Measurements from ENCODE around the gene C1QL2. TPM values are rescaled to one million over a fixed set of nuclear protein-coding genes. Genes with fewer than 3 reads are reported as not detected.

The C1QL2 gene
- total RNA-seq (2014; rRNA removed; shearing (Covaris generic); ENCODE audit: low replicate concordance): not detected in 2 replicates

GRCh38 chr2:119158563-119159347, at the start of gene C1QL2:
C1QL2 (minus strand) TSS chr2:119158751; CDS start chr2:119158269, 482 bp downstream.
- no peaks in the 10 kb centered on the region for H3K9me3 ChIP-seq (ENCODE audit: low read length)
- H4K20me1 ChIP-seq (ENCODE audit: insufficient read depth, low read depth, low read length): no peaks in the 10 kb centered on the region
- no peak within 1 kb of the TSS for H3K27ac ChIP-seq (ENCODE audit: low read length)
- no peak within 1 kb of the TSS for H2AFZ ChIP-seq (ENCODE audit: low read length)
- no peaks in the 10 kb centered on the region for H3K4me1 ChIP-seq (ENCODE audit: low read length)
- no peaks in the 10 kb centered on the region for H3K9me2 ChIP-seq (replicated peaks; ENCODE audit: insufficient read depth, low read length)
- no peaks in the 10 kb centered on the region for H3K27me3 ChIP-seq (ENCODE audit: low read length)
- no peak within 1 kb of the TSS for H3K4me3 ChIP-seq (ENCODE audit: low read length)
- no peaks in the 10 kb centered on the region for H3K79me2 ChIP-seq (ENCODE audit: low read length)
- H3K9ac ChIP-seq (ENCODE audit: low read length): no peak within 1 kb of the TSS
- H3K36me3 ChIP-seq (ENCODE audit: insufficient read depth, low read length): no peaks in the 10 kb centered on the region
- H3K4me2 ChIP-seq (ENCODE audit: low read depth, low read length, poor library complexity, severe bottlenecking): no peak within 1 kb of the TSS
- no peak for DNase-seq

- Histone ChIP-seq H3K27ac (ENCODE audit: low read length) (no peak overlapping the region), H3K36me3 (ENCODE audit: insufficient read depth, low read length) (no peaks in the 10 kb centered on the region), H4K20me1 (ENCODE audit: insufficient read depth, low read depth, low read length) (no peaks in the 10 kb centered on the region), H3K4me2 (ENCODE audit: low read depth, low read length, poor library complexity, severe bottlenecking) (no peak overlapping the region), H3K79me2 (ENCODE audit: low read length) (no peaks in the 10 kb centered on the region), H3K9me3 (ENCODE audit: low read length) (no peaks in the 10 kb centered on the region), H3K4me3 (ENCODE audit: low read length) (no peak overlapping the region), H3K9me2 (replicated peaks; ENCODE audit: insufficient read depth, low read length) (no peaks in the 10 kb centered on the region), H3K4me1 (ENCODE audit: low read length) (peaks cover 13% of the 10 kb centered on the region), H2AFZ (ENCODE audit: low read length) (no peak overlapping the region), H3K27me3 (ENCODE audit: low read length) (no peaks in the 10 kb centered on the region), H3K9ac (ENCODE audit: low read length) (no peak overlapping the region)
- no peak for DNase-seq
These were observed 48.9 kb upstream of the C1QL2 start for GRCh38 chr2:119207447-119207846.

- peaks cover 14% of the 10 kb centered on the region for H3K4me1 ChIP-seq (ENCODE audit: low read length)
- no peak overlapping the region for H3K27ac ChIP-seq (ENCODE audit: low read length)
- H3K4me3 ChIP-seq (ENCODE audit: low read length): no peak overlapping the region
- no peaks in the 10 kb centered on the region for H3K27me3 ChIP-seq (ENCODE audit: low read length)
- H2AFZ ChIP-seq (ENCODE audit: low read length): no peak overlapping the region
- H3K4me2 ChIP-seq (ENCODE audit: low read depth, low read length, poor library complexity, severe bottlenecking): no peak overlapping the region
- H3K9me2 ChIP-seq (replicated peaks; ENCODE audit: insufficient read depth, low read length): no peaks in the 10 kb centered on the region
- H4K20me1 ChIP-seq (ENCODE audit: insufficient read depth, low read depth, low read length): no peaks in the 10 kb centered on the region
- H3K79me2 ChIP-seq (ENCODE audit: low read length): no peaks in the 10 kb centered on the region
- no peaks in the 10 kb centered on the region for H3K9me3 ChIP-seq (ENCODE audit: low read length)
- DNase-seq: no peak
- no peaks in the 10 kb centered on the region for H3K36me3 ChIP-seq (ENCODE audit: insufficient read depth, low read length)
- H3K9ac ChIP-seq (ENCODE audit: low read length): no peak overlapping the region
These were observed 47.6 kb upstream of the C1QL2 start for GRCh38 chr2:119206201-119206600.

DNA sequence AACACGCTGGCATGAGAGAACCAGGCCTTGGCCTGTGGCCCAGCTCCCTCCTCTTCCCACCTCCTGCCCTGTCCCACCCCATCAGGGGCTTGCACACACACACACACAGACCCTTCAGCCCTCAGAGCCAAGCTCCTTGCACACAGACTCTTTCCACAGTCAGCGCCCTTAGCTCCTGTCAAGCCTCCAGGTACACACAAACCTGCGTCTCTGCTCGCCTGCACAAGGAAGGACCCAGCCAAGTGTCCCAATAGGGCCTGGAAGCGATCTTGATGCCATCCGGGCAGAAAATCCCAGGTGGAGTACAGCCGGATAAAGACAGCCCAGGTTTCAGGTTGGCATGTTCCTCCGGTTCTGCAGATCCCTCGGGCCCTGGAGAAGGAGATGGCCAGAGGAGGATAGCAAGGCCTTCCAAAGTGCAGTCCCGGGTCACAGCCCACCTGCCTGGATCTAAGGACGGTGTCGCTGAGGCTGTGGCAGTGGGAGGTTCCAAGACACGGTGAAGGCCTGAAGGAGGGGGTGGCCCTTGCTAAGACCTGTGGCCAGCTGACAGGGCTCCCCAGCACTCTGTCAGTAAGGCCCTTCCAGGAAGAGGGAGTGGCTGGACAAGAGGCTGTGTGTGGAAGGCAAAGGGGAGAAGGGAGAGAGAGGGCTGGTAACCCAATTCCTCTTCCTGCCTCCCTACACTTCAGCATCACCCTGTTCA, 46.6 kb upstream of the C1QL2 start:
- no peak overlapping the region for H3K27ac ChIP-seq (ENCODE audit: low read length)
- H4K20me1 ChIP-seq (ENCODE audit: insufficient read depth, low read depth, low read length): no peaks in the 10 kb centered on the region; the same call in 1 of the 2 replicates
- no peaks in the 10 kb centered on the region for H3K36me3 ChIP-seq (ENCODE audit: insufficient read depth, low read length)
- no peak overlapping the region for H3K4me2 ChIP-seq (ENCODE audit: low read depth, low read length, poor library complexity, severe bottlenecking)
- DNase-seq: no peak
- no peak overlapping the region for H3K4me3 ChIP-seq (ENCODE audit: low read length)
- no peaks in the 10 kb centered on the region for H3K9me2 ChIP-seq (replicated peaks; ENCODE audit: insufficient read depth, low read length)
- H3K9ac ChIP-seq (ENCODE audit: low read length): no peak overlapping the region
- H2AFZ ChIP-seq (ENCODE audit: low read length): no peak overlapping the region
- no peaks in the 10 kb centered on the region for H3K27me3 ChIP-seq (ENCODE audit: low read length)
- H3K4me1 ChIP-seq (ENCODE audit: low read length): peaks cover 14% of the 10 kb centered on the region
- H3K79me2 ChIP-seq (ENCODE audit: low read length): no peaks in the 10 kb centered on the region
- no peaks in the 10 kb centered on the region for H3K9me3 ChIP-seq (ENCODE audit: low read length)

GRCh38 chr2:119204525-119204924, 46.0 kb upstream of the C1QL2 start:
- DNase-seq: no peak
- no peak overlapping the region for H3K27ac ChIP-seq (ENCODE audit: low read length)
- H3K9me3 ChIP-seq (ENCODE audit: low read length): no peaks in the 10 kb centered on the region
- no peak overlapping the region for H3K4me2 ChIP-seq (ENCODE audit: low read depth, low read length, poor library complexity, severe bottlenecking)
- no peaks in the 10 kb centered on the region for H3K79me2 ChIP-seq (ENCODE audit: low read length)
- no peak overlapping the region for H3K4me3 ChIP-seq (ENCODE audit: low read length)
- H3K27me3 ChIP-seq (ENCODE audit: low read length): no peaks in the 10 kb centered on the region
- no peaks in the 10 kb centered on the region for H3K9me2 ChIP-seq (replicated peaks; ENCODE audit: insufficient read depth, low read length)
- H4K20me1 ChIP-seq (ENCODE audit: insufficient read depth, low read depth, low read length): no peaks in the 10 kb centered on the region; the same call in 1 of the 2 replicates
- peaks cover 14% of the 10 kb centered on the region for H3K4me1 ChIP-seq (ENCODE audit: low read length)
- no peaks in the 10 kb centered on the region for H3K36me3 ChIP-seq (ENCODE audit: insufficient read depth, low read length)
- H2AFZ ChIP-seq (ENCODE audit: low read length): no peak overlapping the region
- no peak overlapping the region for H3K9ac ChIP-seq (ENCODE audit: low read length)

DNA sequence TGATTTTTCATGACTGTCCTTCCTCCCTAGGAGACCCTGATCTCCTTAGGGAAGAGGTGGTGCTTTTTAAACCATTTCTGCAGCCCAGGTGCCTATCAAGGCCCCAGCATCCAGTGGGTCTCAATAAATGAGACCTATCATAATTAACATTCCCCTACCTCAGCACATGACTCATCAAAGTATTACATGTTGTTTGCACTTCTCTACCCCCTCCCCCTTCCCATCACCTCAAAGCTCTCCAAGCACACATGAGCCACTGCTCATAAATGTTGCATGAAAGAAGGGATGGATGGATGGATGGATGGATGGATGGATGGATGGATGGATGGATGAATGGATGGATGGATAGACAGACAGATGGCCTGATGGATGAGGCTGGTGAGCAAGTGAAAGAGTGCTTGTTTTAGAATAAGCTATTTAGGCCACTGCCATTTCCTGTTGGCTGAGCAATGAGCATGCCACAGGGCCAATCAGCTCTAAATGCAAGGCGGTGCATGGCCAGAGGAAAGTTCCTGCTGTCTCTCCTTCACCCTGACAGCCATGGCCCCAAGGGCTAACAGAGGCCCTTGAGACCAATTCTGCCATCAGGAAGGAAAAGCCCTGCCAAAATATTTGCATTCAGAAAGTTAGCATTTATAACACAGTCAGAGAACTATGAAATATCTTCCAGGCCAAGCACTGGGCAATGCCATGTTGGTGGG, 44.2 kb upstream of the C1QL2 start:
- no peak overlapping the region for H3K9ac ChIP-seq (ENCODE audit: low read length)
- no peaks in the 10 kb centered on the region for H3K9me3 ChIP-seq (ENCODE audit: low read length)
- no peak overlapping the region for H2AFZ ChIP-seq (ENCODE audit: low read length)
- no peaks in the 10 kb centered on the region for H3K9me2 ChIP-seq (replicated peaks; ENCODE audit: insufficient read depth, low read length)
- H3K27me3 ChIP-seq (ENCODE audit: low read length): no peaks in the 10 kb centered on the region
- H3K27ac ChIP-seq (ENCODE audit: low read length): no peak overlapping the region
- no peak overlapping the region for H3K4me3 ChIP-seq (ENCODE audit: low read length)
- peaks cover 14% of the 10 kb centered on the region for H3K4me1 ChIP-seq (ENCODE audit: low read length)
- H3K36me3 ChIP-seq (ENCODE audit: insufficient read depth, low read length): no peaks in the 10 kb centered on the region
- no peaks in the 10 kb centered on the region for H3K79me2 ChIP-seq (ENCODE audit: low read length)
- no peaks in the 10 kb centered on the region; the same call in 1 of the 2 replicates for H4K20me1 ChIP-seq (ENCODE audit: insufficient read depth, low read depth, low read length)
- H3K4me2 ChIP-seq (ENCODE audit: low read depth, low read length, poor library complexity, severe bottlenecking): no peak overlapping the region
- peak; percentile 65 for DNase-seq

GRCh38 chr2:119201815-119202214, 43.3 kb upstream of the C1QL2 start:
- H3K36me3 ChIP-seq (ENCODE audit: insufficient read depth, low read length): no peaks in the 10 kb centered on the region
- H4K20me1 ChIP-seq (ENCODE audit: insufficient read depth, low read depth, low read length): no peaks in the 10 kb centered on the region; the same call in 1 of the 2 replicates
- no peak for DNase-seq
- no peak overlapping the region for H2AFZ ChIP-seq (ENCODE audit: low read length)
- no peaks in the 10 kb centered on the region for H3K9me2 ChIP-seq (replicated peaks; ENCODE audit: insufficient read depth, low read length)
- no peaks in the 10 kb centered on the region for H3K79me2 ChIP-seq (ENCODE audit: low read length)
- peaks cover 14% of the 10 kb centered on the region for H3K4me1 ChIP-seq (ENCODE audit: low read length)
- H3K9me3 ChIP-seq (ENCODE audit: low read length): no peaks in the 10 kb centered on the region
- H3K4me2 ChIP-seq (ENCODE audit: low read depth, low read length, poor library complexity, severe bottlenecking): no peak overlapping the region
- no peak overlapping the region for H3K9ac ChIP-seq (ENCODE audit: low read length)
- H3K27me3 ChIP-seq (ENCODE audit: low read length): no peaks in the 10 kb centered on the region
- H3K27ac ChIP-seq (ENCODE audit: low read length): no peak overlapping the region
- H3K4me3 ChIP-seq (ENCODE audit: low read length): no peak overlapping the region

Data from Karpas-422 (cell line).